Upper lobe of right lung (tissue), 1 donor: ENCODE data around the gene MOB2. TPM values are rescaled to one million over a fixed set of nuclear protein-coding genes. Genes with fewer than 3 reads are reported as not detected.

Source experiments
- ATAC-seq: fragments of 200-7000 bp; cut with Tn5 transposase; one replicate; pipeline ENCODE4 v1.9.1; 2020; ENCODE audit warnings: mild to moderate bottlenecking, moderate library complexity
- DNase-seq: peaks from one replicate; pipeline ENCODE4 v3.0.0-alpha.2; 2020
- H3K27ac ChIP-seq: fragments of 200-600 bp; one replicate; pipeline ENCODE4 v1.8.0; 2022
- H3K27me3 ChIP-seq: fragments of 200-600 bp; one replicate; pipeline ENCODE4 v1.8.0; 2022; ENCODE audit warnings: mild to moderate bottlenecking
- H3K36me3 ChIP-seq: fragments of 200-600 bp; one replicate; pipeline ENCODE4 v1.8.0; 2022
- H3K4me1 ChIP-seq: fragments of 200-600 bp; one replicate; pipeline ENCODE4 v1.8.0; 2022
- H3K4me3 ChIP-seq: fragments of 200-600 bp; one replicate; pipeline ENCODE4 v1.8.0; 2022; ENCODE audit warnings: mild to moderate bottlenecking
- H3K9me3 ChIP-seq: fragments of 200-600 bp; one replicate; pipeline ENCODE4 v1.8.0; 2022
- CTCF ChIP-seq: fragments of 200-600 bp; IDR thresholded peaks from one replicate; pipeline ENCODE4 v1.8.0; 2022; ENCODE audit warnings: antibody characterized with exemption
- intact Hi-C: fragments of 100-400 bp; cut with DNase I; formaldehyde crosslinking; loops from one replicate; pipeline ENCODE4 v1.11.0; 2022
- total RNA-seq: library from RNA; stranded (reverse); fragmentation: NEBNext Ultra II Directional; extraction: Animal tissue kit (Norgen Biotek cat#: 25700); gene quantifications from one replicate; pipeline ENCODE4 v1.2.1, GENCODE V29; 2021
- donor health status: DM: no; HTN: yes; CAD: no; lungs with severe emphysema.

Gene MOB2
- total RNA-seq, 1 donor from 2014 or later: 58.9 TPM

- TF ChIP-seq CTCF: no peak
- Histone ChIP-seq H3K4me1 (peaks cover 24% of the 10 kb centered on the region), H3K27ac (no peak overlapping the region), H3K4me3 (no peak overlapping the region), H3K27me3 (no peaks in the 10 kb centered on the region), H3K36me3 (peaks cover 9% of the 10 kb centered on the region), H3K9me3 (no peaks in the 10 kb centered on the region)
- ATAC-seq (no peak), DNase-seq (no peak)
- intact Hi-C loops: no loop called here
Observed at GRCh38 chr11:1528710-1529109, 42.1 kb upstream of the MOB2 start.

- H3K4me1 ChIP-seq: peaks cover 22% of the 10 kb centered on the region
- no peaks in the 10 kb centered on the region for H3K36me3 ChIP-seq
- intact Hi-C loops: no loop called here
- TF ChIP-seq CTCF: no peak
- no peaks in the 10 kb centered on the region for H3K9me3 ChIP-seq
- H3K27me3 ChIP-seq: no peaks in the 10 kb centered on the region
- DNase-seq: no peak
- ATAC-seq: no peak
- no peak overlapping the region for H3K27ac ChIP-seq
- no peak overlapping the region for H3K4me3 ChIP-seq
Observed at GRCh38 chr11:1526785-1527184, 40.2 kb upstream of the MOB2 start.

GRCh38 chr11:1523779-1524178 is 37.2 kb upstream of the MOB2 start:
- H3K27ac ChIP-seq: no peak overlapping the region
- no peak overlapping the region for H3K4me3 ChIP-seq
- H3K9me3 ChIP-seq: no peaks in the 10 kb centered on the region
- TF ChIP-seq CTCF: no peak
- no peaks in the 10 kb centered on the region for H3K27me3 ChIP-seq
- peaks cover 28% of the 10 kb centered on the region for H3K4me1 ChIP-seq
- DNase-seq: no peak
- intact Hi-C loops: no loop called here
- no peak for ATAC-seq
- H3K36me3 ChIP-seq: no peaks in the 10 kb centered on the region

GRCh38 chr11:1523077-1523476 is 36.5 kb upstream of the MOB2 start:
- H3K4me1 ChIP-seq: peaks cover 28% of the 10 kb centered on the region
- ATAC-seq: no peak

GRCh38 chr11:1522081-1522424 is 35.5 kb upstream of the MOB2 start:
- no peak for DNase-seq
- H3K9me3 ChIP-seq: no peaks in the 10 kb centered on the region
- no peak overlapping the region for H3K4me3 ChIP-seq
- peaks cover 28% of the 10 kb centered on the region for H3K4me1 ChIP-seq
- intact Hi-C loops: no loop called here
- ATAC-seq: no peak
- no peaks in the 10 kb centered on the region for H3K36me3 ChIP-seq
- H3K27ac ChIP-seq: no peak overlapping the region
- no peak for TF ChIP-seq CTCF
- H3K27me3 ChIP-seq: no peaks in the 10 kb centered on the region

More at GRCh38 chr11:1523077-1523476, 36.5 kb upstream of the MOB2 start:
- no peak overlapping the region for H3K27ac ChIP-seq
- H3K27me3 ChIP-seq: no peaks in the 10 kb centered on the region
- intact Hi-C loops: no loop called here
- no peak overlapping the region for H3K4me3 ChIP-seq
- no peak for DNase-seq
- TF ChIP-seq CTCF: no peak
- no peaks in the 10 kb centered on the region for H3K36me3 ChIP-seq
- no peaks in the 10 kb centered on the region for H3K9me3 ChIP-seq

GRCh38 chr11:1521382-1522080 is 35.0 kb upstream of the MOB2 start:
- DNase-seq (no peak), ATAC-seq (no peak)
- no peak for TF ChIP-seq CTCF
- H3K4me3 ChIP-seq: no peak overlapping the region
- intact Hi-C loops: no loop called here
- peaks cover 28% of the 10 kb centered on the region for H3K4me1 ChIP-seq
- H3K27ac ChIP-seq: no peak overlapping the region
- H3K27me3 ChIP-seq: no peaks in the 10 kb centered on the region
- H3K9me3 ChIP-seq: no peaks in the 10 kb centered on the region
- H3K36me3 ChIP-seq: no peaks in the 10 kb centered on the region
